ENCODE results near the gene RHOB. TPM values are rescaled to one million over a fixed set of nuclear protein-coding genes. Genes with fewer than 3 reads are reported as not detected.

Gene RHOB
- 205 and 214 TPM in 2 replicates for polyA plus RNA-seq
- polyA minus RNA-seq: 170 and 218 TPM in 2 replicates

- Histone ChIP-seq H3K79me2 (replicated peaks; ENCODE audit: insufficient read depth, low read length) (peaks cover 31% of the 10 kb centered on the region), H3K9me3 (ENCODE audit: low read length) (no peaks in the 10 kb centered on the region), H3K9me2 (ENCODE audit: insufficient read depth, low read length) (no peaks in the 10 kb centered on the region), H3K27ac (ENCODE audit: low read length) (peak within 1 kb of the TSS; percentile 95), H2AFZ (ENCODE audit: low read depth, low read length) (peak within 1 kb of the TSS; percentile 62), H3F3A (ENCODE audit: insufficient read depth, low read length, poor library complexity, severe bottlenecking) (no peaks in the 10 kb centered on the region), H3K36me3 (ENCODE audit: insufficient read depth, low read length) (no peaks in the 10 kb centered on the region), H3K9ac (ENCODE audit: low read length) (peak within 1 kb of the TSS; percentile 98), H3K4me3 (ENCODE audit: low read length) (peak within 1 kb of the TSS; percentile 98), H3K4me2 (ENCODE audit: low read length) (peak within 1 kb of the TSS; percentile 96), H3K27me3 (ENCODE audit: insufficient read depth, low read depth, low read length) (no peaks in the 10 kb centered on the region), H4K20me1 (ENCODE audit: insufficient read depth) (peaks cover 23% of the 10 kb centered on the region)
- TF ChIP-seq RAD21 (conservative IDR thresholded peaks at IDR 0.05) (no peak), EP300 (conservative IDR thresholded peaks at IDR 0.05; ENCODE audit: poor library complexity, severe bottlenecking) (peak; percentile 57), TAF1 (IDR thresholded peaks at IDR 0.05; ENCODE audit: low read depth) (peak; percentile 90), POLR2AphosphoS5 (IDR thresholded peaks at IDR 0.05) (peak; percentile 99), CTCF (IDR thresholded peaks at IDR 0.05; ENCODE audit: poor library complexity, severe bottlenecking) (no peak), EZH2 (IDR thresholded peaks at IDR 0.05; ENCODE audit: borderline replicate concordance, insufficient read depth, low read length, poor library complexity, severe bottlenecking) (no peak), SMC3 (conservative IDR thresholded peaks at IDR 0.05; ENCODE audit: poor library complexity) (peak; percentile 16), REST (IDR thresholded peaks at IDR 0.05; ENCODE audit: borderline replicate concordance) (peak; percentile 94), MXI1 (conservative IDR thresholded peaks at IDR 0.05; ENCODE audit: poor library complexity, severe bottlenecking) (no peak)
Observed at GRCh38 chr2:20446917-20447436, at the start of gene RHOB. Gene RHOB, plus strand, starts transcription at chr2:20447074. Its CDS starts 392 bp downstream, at chr2:20447466.

GRCh38 chr2:20397811-20398447, 48.9 kb upstream of the RHOB start:
- Histone ChIP-seq H3K27ac (ENCODE audit: low read length) (no peak overlapping the region), H3K4me3 (ENCODE audit: low read length) (no peak overlapping the region), H3K27me3 (ENCODE audit: insufficient read depth, low read depth, low read length) (no peaks in the 10 kb centered on the region), H3F3A (ENCODE audit: insufficient read depth, low read length, poor library complexity, severe bottlenecking) (no peaks in the 10 kb centered on the region), H3K4me2 (ENCODE audit: low read length) (no peak overlapping the region), H3K79me2 (replicated peaks; ENCODE audit: insufficient read depth, low read length) (no peaks in the 10 kb centered on the region), H2AFZ (ENCODE audit: low read depth, low read length) (no peak overlapping the region), H4K20me1 (ENCODE audit: insufficient read depth) (no peaks in the 10 kb centered on the region), H3K9ac (ENCODE audit: low read length) (no peak overlapping the region), H3K9me3 (ENCODE audit: low read length) (no peaks in the 10 kb centered on the region), H3K9me2 (ENCODE audit: insufficient read depth, low read length) (no peaks in the 10 kb centered on the region), H3K36me3 (ENCODE audit: insufficient read depth, low read length) (no peaks in the 10 kb centered on the region)
- TF ChIP-seq CTCF (IDR thresholded peaks at IDR 0.05; ENCODE audit: poor library complexity, severe bottlenecking) (no peak), POLR2AphosphoS5 (IDR thresholded peaks at IDR 0.05) (no peak), EZH2 (IDR thresholded peaks at IDR 0.05; ENCODE audit: borderline replicate concordance, insufficient read depth, low read length, poor library complexity, severe bottlenecking) (no peak)
